Activated naive CD8-positive, alpha-beta T cell treated with anti-CD3 and anti-CD28 coated beads, Interleukin-2, amount 10 ng/mL, durations not matched to agents 7 days and 5 days (primary cell): ENCODE data around the gene FGR. TPM values are rescaled to one million over a fixed set of nuclear protein-coding genes. Genes with fewer than 3 reads are reported as not detected.
"Not testable (repeated sequence)": the region's sequence is repeated elsewhere in the genome, so short reads cannot be mapped to it uniquely, and the experiment has no call there.

Experiments
- ATAC-seq: fragments of 150-1000 bp; cut with Tn5 transposase; one replicate; pipeline ENCODE4 v1.10.0; 2021; ENCODE audit warnings: low read depth, moderate library complexity
- POLR2A ChIA-PET: fragments of 350-600 bp; sonication (Branson Sonifier 250); formaldehyde crosslinking; loops from one replicate; lab custom pipeline; 2021; ENCODE audit warnings: antibody characterized with exemption; lab: Charles Lee
- DNase-seq: peaks from one replicate; pipeline ENCODE4 v3.0.0; 2021
- H3K27ac Mint-ChIP-seq: one replicate; pipeline ENCODE4 v1.8.0; 2022; ENCODE audit warnings: mild to moderate bottlenecking, mixed read lengths
- H3K27me3 Mint-ChIP-seq: one replicate; pipeline ENCODE4 v1.8.0; 2022; ENCODE audit warnings: mild to moderate bottlenecking, moderate library complexity, mixed read lengths
- H3K36me3 Mint-ChIP-seq: one replicate; pipeline ENCODE4 v1.8.0; 2021; ENCODE audit warnings: mild to moderate bottlenecking, mixed read lengths
- H3K4me1 Mint-ChIP-seq: one replicate; pipeline ENCODE4 v1.8.0; 2021; ENCODE audit warnings: mixed read lengths
- H3K4me3 Mint-ChIP-seq: one replicate; pipeline ENCODE4 v1.8.0; 2022; ENCODE audit warnings: mild to moderate bottlenecking, moderate library complexity, mixed read lengths
- H3K9me3 Mint-ChIP-seq: one replicate; pipeline ENCODE4 v1.8.0; 2021; ENCODE audit warnings: mixed read lengths
- total RNA-seq, 2 experiments: library from RNA; stranded (reverse); gene quantifications; one replicate each; pipeline ENCODE4 v1.2.3, GENCODE V29; 2021

FGR gene
- total RNA-seq, 2 experiments from 2014 or later, result 4.7 to 6.0 TPM

GRCh38 chr1:27638805-27639204 lies 3.8 kb upstream of the FGR start:
- peaks cover 6% of the 10 kb centered on the region for H3K27me3 Mint-ChIP-seq
- no peaks in the 10 kb centered on the region for H3K36me3 Mint-ChIP-seq
- DNase-seq, result no peak
- no peak overlapping the region for H3K27ac Mint-ChIP-seq
- POLR2A ChIA-PET, result no interaction called here
- H3K4me1 Mint-ChIP-seq, result peaks cover 23% of the 10 kb centered on the region
- no peak for ATAC-seq
- no peaks in the 10 kb centered on the region for H3K9me3 Mint-ChIP-seq
- H3K4me3 Mint-ChIP-seq, result no peak overlapping the region

GRCh38 chr1:27638047-27638734 lies 3.2 kb upstream of the FGR start:
- no peak overlapping the region for H3K4me3 Mint-ChIP-seq
- DNase-seq, result no peak
- H3K27ac Mint-ChIP-seq, result no peak overlapping the region
- no peak for ATAC-seq
- H3K4me1 Mint-ChIP-seq, result peaks cover 25% of the 10 kb centered on the region
- no peaks in the 10 kb centered on the region for H3K36me3 Mint-ChIP-seq
- peaks cover 2% of the 10 kb centered on the region for H3K27me3 Mint-ChIP-seq
- POLR2A ChIA-PET, result no interaction called here
- H3K9me3 Mint-ChIP-seq, result no peaks in the 10 kb centered on the region

- Mint-ChIP-seq H3K27ac (no peak overlapping the region), H3K36me3 (no peaks in the 10 kb centered on the region), H3K4me3 (no peak overlapping the region), H3K9me3 (no peaks in the 10 kb centered on the region), H3K4me1 (peaks cover 49% of the 10 kb centered on the region), H3K27me3 (peaks cover 2% of the 10 kb centered on the region)
- ATAC-seq, result no peak
- POLR2A ChIA-PET, result no interaction called here
- DNase-seq, result no peak
Observed at GRCh38 chr1:27635396-27636142, 584 bp upstream of the FGR start.

- Mint-ChIP-seq H3K4me3 (peak overlapping the region; percentile 65), H3K36me3 (no peaks in the 10 kb centered on the region), H3K9me3 (no peaks in the 10 kb centered on the region), H3K4me1 (peaks cover 53% of the 10 kb centered on the region), H3K27me3 (peaks cover 6% of the 10 kb centered on the region), H3K27ac (peak overlapping the region; percentile 71)
- peak; percentile 69 for DNase-seq
- POLR2A ChIA-PET, result interaction anchor here (0.6 to 3.3 kb wide), 2 partner anchors 16 to 195 kb away, joined by 3 to 12 read pairs; no protein-coding TSS in a partner anchor
- ATAC-seq, result peak; percentile 12
Observed at GRCh38 chr1:27634177-27634984, 604 bp downstream of the FGR start.

GRCh38 chr1:27633640-27634176 lies 1.3 kb downstream of the FGR start:
- H3K4me1 Mint-ChIP-seq, result peaks cover 57% of the 10 kb centered on the region
- DNase-seq, result no peak
- peak overlapping the region; percentile 53 for H3K4me3 Mint-ChIP-seq
- no peaks in the 10 kb centered on the region for H3K36me3 Mint-ChIP-seq
- ATAC-seq, result no peak
- H3K27ac Mint-ChIP-seq, result peak overlapping the region; percentile 40
- H3K27me3 Mint-ChIP-seq, result peaks cover 9% of the 10 kb centered on the region
- no peaks in the 10 kb centered on the region for H3K9me3 Mint-ChIP-seq
- POLR2A ChIA-PET, result interaction anchor here (0.6 to 3.3 kb wide), 3 partner anchors 16 to 196 kb away, joined by 3 to 12 read pairs (median 3); no protein-coding TSS in a partner anchor

- Mint-ChIP-seq H3K9me3 (no peaks in the 10 kb centered on the region), H3K27me3 (peaks cover 10% of the 10 kb centered on the region), H3K36me3 (no peaks in the 10 kb centered on the region), H3K27ac (peak overlapping the region; percentile 40), H3K4me1 (peaks cover 59% of the 10 kb centered on the region), H3K4me3 (peak overlapping the region; percentile 53)
- DNase-seq (no peak), ATAC-seq (no peak)
- POLR2A ChIA-PET, result interaction anchor here (0.7 to 3.3 kb wide), 3 partner anchors 15 to 27 kb away, joined by 3 to 12 read pairs (median 3); no protein-coding TSS in a partner anchor
Observed at GRCh38 chr1:27633298-27633610, 1.7 kb downstream of the FGR start.

- H3K27ac Mint-ChIP-seq, result peak overlapping the region; percentile 69
- ATAC-seq, result peak; percentile 81
Observed at GRCh38 chr1:27632387-27633297, 2.3 kb downstream of the FGR start.

GRCh38 chr1:27630859-27631491 lies 4.0 kb downstream of the FGR start:
- Mint-ChIP-seq H3K4me1 (peaks cover 56% of the 10 kb centered on the region), H3K27ac (peak overlapping the region; percentile 56), H3K9me3 (no peaks in the 10 kb centered on the region), H3K4me3 (peak overlapping the region; percentile 53), H3K36me3 (no peaks in the 10 kb centered on the region), H3K27me3 (peaks cover 10% of the 10 kb centered on the region)
- POLR2A ChIA-PET, result interaction anchor here (0.9 to 3.3 kb wide), 3 partner anchors 10 to 23 kb away, joined by 4 to 12 read pairs (median 4); no protein-coding TSS in a partner anchor
- no peak for ATAC-seq
- no peak for DNase-seq

More at GRCh38 chr1:27632387-27633297, 2.3 kb downstream of the FGR start:
- H3K36me3 Mint-ChIP-seq, result no peaks in the 10 kb centered on the region
- H3K4me3 Mint-ChIP-seq, result peak overlapping the region; percentile 53
- POLR2A ChIA-PET, result interaction anchor here (0.6 to 3.3 kb wide), 5 partner anchors 14 to 197 kb away, joined by 3 to 12 read pairs (median 4); no protein-coding TSS in a partner anchor
- peaks cover 59% of the 10 kb centered on the region for H3K4me1 Mint-ChIP-seq
- DNase-seq, result peak; percentile 73
- H3K9me3 Mint-ChIP-seq, result no peaks in the 10 kb centered on the region
- peaks cover 10% of the 10 kb centered on the region for H3K27me3 Mint-ChIP-seq

GRCh38 chr1:27628712-27629111 lies 6.3 kb downstream of the FGR start:
- H3K27ac Mint-ChIP-seq, result peak overlapping the region; percentile 13
- H3K27me3 Mint-ChIP-seq, result peaks cover 7% of the 10 kb centered on the region
- no peak overlapping the region for H3K4me3 Mint-ChIP-seq
- POLR2A ChIA-PET, result interaction anchor here (1.4 to 1.8 kb wide), 3 partner anchors 11 to 43 kb away, joined by 3 to 11 read pairs (median 8); partner anchors contain the start of gene IFI6
- DNase-seq (no peak), ATAC-seq (no peak)
- H3K4me1 Mint-ChIP-seq, result peaks cover 47% of the 10 kb centered on the region
- H3K9me3 Mint-ChIP-seq, result no peaks in the 10 kb centered on the region
- no peaks in the 10 kb centered on the region for H3K36me3 Mint-ChIP-seq

GRCh38 chr1:27627733-27628132 lies 7.3 kb downstream of the FGR start:
- H3K36me3 Mint-ChIP-seq, H3K27me3 Mint-ChIP-seq, ATAC-seq, H3K9me3 Mint-ChIP-seq, H3K4me3 Mint-ChIP-seq, DNase-seq, H3K27ac Mint-ChIP-seq: not testable (repeated sequence)
- peaks cover 44% of the 10 kb centered on the region for H3K4me1 Mint-ChIP-seq
- POLR2A ChIA-PET, result interaction anchor here (0.6 to 1.8 kb wide), 2 partner anchors 10 to 50 kb away, joined by 3 to 8 read pairs; no protein-coding TSS in a partner anchor

GRCh38 chr1:27627061-27627460 lies 7.9 kb downstream of the FGR start:
- POLR2A ChIA-PET, result no interaction called here
- H3K4me1 Mint-ChIP-seq, result peaks cover 40% of the 10 kb centered on the region
- no peak overlapping the region for H3K4me3 Mint-ChIP-seq
- H3K36me3 Mint-ChIP-seq, result no peaks in the 10 kb centered on the region
- ATAC-seq (no peak), DNase-seq (no peak)
- peaks cover 7% of the 10 kb centered on the region for H3K27me3 Mint-ChIP-seq
- H3K27ac Mint-ChIP-seq, result no peak overlapping the region
- no peaks in the 10 kb centered on the region for H3K9me3 Mint-ChIP-seq
